Activated naive CD4-positive, alpha-beta T cell treated with anti-CD3 and anti-CD28 coated beads, Interleukin-2, amount 50 U/mL, for 16 hours (primary cell): ENCODE measurements around the gene SCRG1.

Experiments
- DNase-seq: peaks from one replicate; pipeline ENCODE4 v3.0.0-alpha.2; 2020

The SCRG1 gene

DNA sequence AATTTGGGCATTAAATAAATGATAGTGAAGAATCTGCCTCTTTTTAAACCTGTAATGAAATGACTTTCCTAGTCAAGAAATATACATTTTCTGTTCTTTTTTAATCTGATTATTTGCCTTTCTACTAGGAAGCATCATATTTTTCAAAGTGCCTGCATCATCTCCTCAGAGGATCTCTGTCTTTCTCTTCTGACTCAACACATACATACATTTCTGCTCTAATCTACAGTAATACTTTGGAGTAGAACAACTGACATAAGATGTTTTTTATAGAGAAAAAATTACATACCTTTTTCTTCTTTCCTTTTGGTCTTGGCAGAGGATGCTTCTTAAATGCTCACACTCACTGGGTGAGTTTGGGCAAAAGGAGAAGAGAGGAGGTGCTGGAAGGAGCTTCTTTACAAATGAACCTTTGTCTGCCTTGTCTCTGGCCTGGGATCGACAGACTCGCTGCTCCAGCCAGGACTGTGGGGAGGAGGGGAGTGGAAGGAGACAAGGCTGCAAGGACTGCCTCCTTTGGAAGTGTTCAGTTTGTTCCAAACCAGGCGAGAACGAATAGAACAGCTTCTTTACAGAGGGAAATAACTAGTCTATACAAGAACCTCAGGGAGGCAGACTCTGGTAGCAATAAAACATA, at the start of gene SCRG1:
SCRG1 (minus strand) TSS at position 338 of the 637 bp plus-strand sequence. CDS start 7,702 bp downstream, outside the sequence.
- no peak for DNase-seq

DNA sequence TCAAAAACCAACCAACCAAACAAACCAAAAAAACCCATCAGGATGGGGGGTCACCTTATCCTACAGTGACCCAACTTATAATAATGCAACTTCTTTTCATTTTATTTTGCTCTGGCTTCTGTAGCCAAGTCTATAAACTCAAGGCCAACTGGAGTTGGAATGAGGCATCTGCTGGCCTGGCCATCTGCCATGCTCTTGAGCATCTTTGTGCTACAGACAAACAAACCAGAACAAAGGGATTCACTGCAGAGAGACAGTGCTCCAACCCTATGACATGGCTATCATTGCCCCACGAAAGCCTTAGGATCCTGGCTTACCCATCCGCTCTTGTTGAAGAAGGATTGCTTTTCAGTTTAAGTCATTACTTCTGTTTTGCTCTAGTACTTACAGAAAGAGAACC, 49.2 kb upstream of the SCRG1 start:
- DNase-seq, result no peak

DNA sequence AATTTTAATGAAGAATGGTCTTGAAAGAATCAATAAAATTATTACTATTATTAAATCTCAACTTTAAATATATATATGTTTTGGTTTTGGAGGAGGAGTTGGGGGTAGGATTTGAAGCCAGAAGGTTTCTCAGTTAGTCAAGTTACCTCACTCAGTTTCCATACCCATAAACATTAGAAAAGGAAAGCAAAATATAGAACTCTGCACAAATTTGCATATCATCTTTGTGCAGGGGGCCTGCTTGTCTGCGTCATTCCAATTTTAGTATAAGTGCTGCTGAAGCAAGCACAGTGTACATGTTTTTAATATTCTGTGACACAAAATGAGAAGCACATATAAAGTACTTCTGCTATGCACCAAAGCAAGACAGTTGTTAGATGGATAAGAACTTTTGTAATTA, 47.5 kb upstream of the SCRG1 start:
- no peak for DNase-seq

DNA sequence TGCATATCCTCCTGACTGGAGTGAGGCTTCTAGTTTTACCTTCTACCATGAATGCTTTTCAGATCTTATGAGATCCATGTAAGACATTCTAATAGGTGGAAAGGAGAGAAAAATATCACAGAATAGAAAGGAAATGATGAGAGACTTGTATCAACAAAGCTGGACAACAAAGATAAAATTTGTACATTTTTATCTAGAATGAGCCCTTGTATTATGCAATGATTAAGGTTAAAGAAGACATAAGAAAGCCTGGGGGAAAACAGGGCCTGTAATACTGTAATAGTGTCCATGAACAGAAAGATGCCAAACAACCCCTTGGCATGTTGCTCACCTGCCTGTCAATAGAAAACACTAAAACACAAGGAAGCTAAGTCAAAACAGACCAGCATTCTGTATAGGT, 44.2 kb upstream of the SCRG1 start:
- no peak for DNase-seq

DNA sequence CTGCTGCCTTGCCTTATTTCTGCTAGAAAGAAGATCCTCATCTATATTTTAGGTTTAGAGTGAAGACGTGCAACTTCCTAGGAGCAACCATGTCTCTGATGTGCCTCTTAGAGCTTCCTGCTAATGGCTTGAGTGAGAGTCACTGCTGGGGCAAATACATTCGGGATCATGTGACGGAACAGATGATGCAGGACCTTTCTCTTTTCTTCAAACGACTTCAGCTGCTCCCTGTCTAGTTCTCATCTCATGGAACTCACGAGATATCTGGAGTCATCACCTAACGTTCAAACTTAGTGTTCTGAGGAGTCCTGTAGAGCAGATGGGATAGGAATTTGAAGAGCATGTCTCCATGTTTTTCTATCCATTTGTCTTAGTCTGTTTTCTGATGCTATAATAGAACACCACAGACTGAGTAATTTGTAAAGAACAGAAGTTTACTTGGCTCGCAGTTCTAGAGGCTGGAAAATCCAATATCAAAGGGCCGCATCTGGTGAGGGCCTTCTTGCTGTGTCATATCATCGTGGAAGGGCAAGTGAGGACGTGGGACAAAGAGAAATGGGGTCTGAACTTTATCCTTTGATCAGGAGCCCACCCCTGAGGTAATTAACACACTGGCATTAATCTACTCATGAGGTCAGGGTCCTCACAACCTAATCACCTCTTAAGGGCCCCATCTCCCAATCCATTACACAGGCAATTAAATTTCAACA, 43.5 kb upstream of the SCRG1 start:
- DNase-seq, result no peak

DNA sequence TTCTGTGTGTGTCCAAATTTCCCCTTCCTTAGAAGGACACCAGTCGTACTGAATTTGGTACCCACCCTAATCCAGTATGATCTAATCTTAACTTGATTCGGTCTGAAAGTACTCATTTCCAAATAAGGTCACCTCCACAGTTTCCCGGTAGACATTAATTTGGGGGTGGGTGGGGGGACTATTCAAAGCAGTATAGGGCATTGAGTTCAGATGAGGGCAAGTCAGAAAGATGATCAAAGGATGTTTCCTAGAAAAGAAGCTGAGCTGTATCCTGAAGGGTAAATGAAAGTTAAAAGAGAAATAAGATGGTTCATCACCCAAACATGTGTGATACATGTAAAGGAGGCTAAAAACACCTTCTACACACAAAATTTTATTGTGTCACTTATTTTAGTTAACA, 42.0 kb upstream of the SCRG1 start:
- no peak for DNase-seq

DNA sequence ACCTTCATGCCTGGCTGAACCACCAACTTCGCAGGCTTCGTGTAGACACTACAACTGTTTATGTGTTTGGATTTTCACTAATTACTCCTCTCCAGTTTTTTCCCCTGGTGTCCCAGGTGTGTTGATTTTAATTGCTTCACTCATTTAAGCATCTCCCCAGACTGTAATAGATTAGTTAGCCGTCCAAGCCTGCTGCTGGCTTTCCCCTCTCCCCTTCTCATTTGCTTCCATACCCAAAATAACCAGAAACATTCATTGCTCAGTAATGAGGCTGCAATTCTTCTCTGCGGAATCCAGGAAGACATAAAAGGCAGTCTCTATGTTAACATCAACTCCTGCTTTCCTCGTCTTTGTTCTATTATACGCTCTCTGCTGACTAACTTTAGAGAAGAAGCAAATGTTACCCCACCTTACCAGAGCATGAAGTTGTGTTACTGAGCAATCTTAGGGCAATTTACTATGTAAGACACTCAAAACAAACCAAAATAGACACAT, 37.9 kb upstream of the SCRG1 start:
- no peak for DNase-seq

DNA sequence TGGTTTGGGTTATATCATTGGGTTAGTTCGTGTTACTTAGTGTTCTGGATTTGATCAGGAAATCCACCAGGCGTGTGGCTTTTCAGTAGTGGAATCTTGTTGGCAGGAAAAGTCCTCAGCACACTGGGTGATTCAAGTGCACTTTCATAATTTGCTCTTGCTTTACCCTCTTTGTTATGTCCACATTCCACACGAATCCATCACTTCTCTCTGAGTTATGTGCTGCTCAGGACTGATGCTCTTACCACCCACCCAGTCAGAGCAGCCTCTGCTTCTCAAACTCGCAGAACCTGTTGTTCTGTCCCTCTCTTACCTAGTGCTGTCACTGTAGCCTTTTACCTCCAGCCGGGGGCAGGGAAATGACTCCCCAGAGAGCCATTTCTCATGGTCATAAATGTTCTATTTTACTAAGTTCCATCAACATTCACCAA, 37.2 kb upstream of the SCRG1 start:
- DNase-seq, result no peak

DNA sequence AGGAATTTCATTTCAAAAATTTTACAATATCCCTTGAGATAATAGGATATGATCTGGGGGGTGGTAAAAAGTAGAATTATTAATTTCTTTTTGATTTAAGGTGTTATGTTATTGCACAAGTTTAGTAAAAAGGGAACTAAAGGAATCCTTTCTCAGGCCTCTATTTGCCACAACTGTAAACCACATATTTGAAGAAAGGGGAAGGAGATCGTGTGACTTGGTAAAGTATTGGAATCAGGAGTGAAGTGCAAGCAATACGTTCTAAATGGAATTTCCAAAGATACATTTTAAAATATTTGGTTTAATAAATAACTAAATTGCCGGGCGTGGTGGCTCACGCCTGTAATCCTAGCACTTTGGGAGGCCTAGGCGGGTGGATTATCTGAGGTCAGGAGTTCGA, 35.3 kb upstream of the SCRG1 start:
- no peak for DNase-seq

DNA sequence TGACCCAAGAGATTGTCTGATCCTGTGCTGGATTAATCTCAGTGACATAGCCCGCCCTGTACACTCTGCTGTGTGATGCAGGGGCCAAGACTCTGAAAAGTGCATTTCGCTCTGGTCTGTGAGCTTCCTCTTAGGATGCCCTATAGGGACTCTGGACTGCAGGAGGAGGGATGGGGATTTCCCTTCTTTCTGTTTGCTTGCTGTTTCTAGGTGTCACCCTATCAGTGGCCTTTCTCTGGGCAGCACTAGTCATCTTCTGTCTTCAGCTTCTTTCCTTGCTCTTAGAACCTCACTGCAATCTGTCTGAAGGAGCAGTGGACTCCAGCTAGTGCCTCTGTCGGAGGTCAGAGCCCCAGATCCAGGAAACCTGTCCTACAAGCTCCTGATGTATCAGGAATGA, 34.5 kb upstream of the SCRG1 start:
- no peak for DNase-seq

DNA sequence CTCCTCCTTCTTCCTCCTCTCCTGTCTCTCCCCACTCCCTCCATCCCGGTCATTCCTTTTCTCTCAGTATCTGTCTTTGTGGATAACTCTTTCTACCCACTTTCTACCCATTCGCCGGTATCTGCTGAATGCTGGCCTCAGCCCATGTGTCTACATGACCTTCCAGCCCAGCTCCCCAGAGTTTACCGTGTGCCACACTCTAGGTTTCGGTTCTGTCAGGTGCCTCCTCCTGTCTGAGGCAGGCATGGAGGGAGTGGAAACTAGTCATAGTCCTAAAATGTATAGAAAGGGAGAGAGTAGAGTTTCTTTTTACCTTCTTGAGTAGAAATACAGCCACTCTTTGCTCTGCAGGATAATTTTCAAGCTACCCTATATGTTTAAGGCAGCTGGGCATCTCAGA, 33.5 kb upstream of the SCRG1 start:
- DNase-seq, result no peak

DNA sequence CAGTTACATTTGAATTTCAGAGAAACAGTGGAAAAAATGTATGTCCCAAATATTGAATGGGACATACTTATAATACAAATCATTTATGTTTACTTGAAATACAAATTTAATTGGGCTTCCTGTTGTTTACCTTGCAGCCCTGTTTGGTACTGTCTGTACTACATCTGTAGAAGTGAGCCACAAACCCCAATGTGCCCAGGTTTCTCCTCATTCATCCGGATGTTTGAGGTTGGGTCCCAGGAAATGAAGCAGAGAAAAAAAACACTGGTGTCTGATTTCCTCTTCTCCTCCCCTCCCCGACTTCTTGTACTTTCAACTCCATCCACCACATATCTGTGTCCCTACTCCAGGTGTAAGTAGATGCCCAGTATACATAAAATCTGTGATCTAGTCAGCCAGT, 27.1 kb upstream of the SCRG1 start:
- DNase-seq, result no peak

DNA sequence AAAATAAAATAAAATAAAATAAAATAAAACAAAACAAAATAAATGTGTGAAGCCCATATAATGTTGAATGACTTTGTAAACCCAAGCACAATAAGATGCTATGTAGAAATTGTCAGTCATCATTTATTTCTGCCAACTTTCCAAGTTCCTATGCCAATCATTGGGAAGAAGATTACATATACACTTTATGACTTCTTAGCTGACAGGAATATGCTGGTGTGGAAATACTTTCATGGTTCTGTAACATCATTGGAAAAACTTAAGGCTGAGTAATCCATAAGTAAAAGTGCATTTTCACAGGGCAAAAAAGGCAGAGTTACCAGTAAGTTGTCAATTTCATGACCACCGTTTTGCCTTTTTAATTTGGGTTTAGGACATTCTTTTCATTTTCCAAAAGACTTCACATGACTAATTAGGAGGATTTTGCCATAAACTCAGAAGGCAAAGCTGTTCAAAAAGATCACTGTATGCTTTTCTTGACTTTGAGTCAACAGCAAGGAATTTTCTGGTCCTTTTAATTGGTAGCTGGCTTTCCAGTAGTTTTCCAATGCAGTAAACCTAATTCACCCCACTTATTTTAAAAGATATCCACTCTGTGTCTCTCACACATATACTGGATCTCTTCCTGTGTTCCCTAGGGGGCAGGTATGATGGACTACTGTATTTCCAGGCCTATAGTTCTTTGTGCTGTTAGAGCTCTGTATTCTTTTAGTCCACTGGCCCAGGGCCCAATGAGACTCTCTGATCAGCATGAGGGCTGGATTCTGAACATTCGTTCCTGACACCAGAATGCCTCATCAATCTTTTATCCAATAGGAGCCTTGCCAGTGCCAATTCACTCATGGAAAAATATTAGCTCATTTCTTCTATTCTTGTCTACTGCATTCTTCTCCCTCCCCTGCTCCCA, 26.2 kb upstream of the SCRG1 start:
- DNase-seq, result no peak

DNA sequence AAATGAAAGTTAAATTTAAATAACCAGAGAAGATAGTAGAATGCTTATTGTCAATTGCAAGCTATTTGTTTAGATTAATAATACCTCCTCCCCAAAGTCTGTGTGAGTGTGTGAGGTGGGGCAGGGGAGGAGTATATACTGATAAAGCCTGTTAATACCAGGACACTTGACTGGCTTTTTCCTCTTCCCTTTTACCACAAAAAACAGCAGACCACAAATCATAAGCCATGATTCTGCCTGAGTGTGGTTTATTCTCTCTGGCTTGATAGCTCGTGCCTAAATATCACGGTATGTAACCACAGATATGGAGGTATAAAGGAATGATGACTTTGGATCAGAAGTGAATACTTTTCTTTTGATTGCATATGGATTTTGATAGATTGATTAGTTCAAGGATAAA, 21.9 kb upstream of the SCRG1 start:
- DNase-seq, result no peak

DNA sequence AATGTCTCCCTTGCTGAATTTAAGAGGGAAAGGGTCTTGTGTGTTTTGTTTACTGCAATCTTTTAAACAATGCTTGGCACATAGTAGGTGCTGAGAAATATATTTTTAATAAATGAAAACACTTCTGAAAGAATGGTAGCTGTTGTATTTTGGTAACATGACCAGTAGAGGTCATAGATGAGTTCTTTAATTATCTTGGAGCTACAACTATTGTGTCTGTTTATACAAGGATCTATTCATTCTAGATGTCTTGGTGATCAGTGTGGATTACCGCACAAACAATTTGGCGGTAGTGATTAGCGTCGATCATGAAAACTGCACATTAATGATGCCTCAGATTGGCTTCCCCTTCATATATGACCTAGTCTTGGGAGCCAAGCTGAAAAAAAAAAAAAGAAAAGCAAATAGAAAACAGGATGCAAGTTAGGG, 21.4 kb upstream of the SCRG1 start:
- DNase-seq, result no peak

DNA sequence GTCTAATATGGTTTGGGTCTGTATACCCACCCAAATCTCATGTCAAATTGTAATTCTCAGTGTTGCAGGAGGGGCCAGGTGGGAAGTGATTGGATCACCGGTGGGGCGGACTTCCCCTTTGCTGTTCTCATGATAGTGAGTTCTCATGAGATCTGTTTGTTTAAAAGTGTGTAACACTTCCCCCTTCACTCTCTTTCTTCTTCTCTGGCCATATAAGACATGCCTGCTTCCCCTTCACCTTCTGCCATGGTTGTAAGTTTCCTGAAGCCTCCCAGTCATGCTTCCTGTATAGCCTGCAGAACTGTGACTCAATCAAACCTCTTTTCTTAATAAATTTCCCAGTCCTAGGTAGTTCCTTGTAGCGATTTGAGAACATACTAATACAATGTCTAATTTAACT, 19.7 kb upstream of the SCRG1 start:
- no peak for DNase-seq

DNA sequence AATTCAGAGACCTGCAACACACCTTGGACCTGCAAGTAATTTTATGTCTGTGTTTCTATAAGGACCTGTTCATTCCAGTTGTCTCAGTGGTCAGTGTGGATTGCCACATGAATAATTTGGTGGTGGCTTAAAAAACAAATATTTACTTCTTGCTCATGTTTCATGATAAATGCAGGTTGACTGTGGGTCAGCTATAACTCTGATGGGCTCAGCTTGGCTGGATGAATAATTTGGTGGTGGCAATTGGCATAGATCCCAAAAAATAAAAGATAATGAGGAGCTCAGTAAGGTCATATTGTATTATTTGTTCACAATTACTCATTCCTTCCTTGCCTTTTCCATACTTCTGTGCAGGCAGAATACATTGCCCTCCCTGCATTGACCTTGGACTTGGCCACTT, 18.9 kb upstream of the SCRG1 start:
- DNase-seq, result no peak

DNA sequence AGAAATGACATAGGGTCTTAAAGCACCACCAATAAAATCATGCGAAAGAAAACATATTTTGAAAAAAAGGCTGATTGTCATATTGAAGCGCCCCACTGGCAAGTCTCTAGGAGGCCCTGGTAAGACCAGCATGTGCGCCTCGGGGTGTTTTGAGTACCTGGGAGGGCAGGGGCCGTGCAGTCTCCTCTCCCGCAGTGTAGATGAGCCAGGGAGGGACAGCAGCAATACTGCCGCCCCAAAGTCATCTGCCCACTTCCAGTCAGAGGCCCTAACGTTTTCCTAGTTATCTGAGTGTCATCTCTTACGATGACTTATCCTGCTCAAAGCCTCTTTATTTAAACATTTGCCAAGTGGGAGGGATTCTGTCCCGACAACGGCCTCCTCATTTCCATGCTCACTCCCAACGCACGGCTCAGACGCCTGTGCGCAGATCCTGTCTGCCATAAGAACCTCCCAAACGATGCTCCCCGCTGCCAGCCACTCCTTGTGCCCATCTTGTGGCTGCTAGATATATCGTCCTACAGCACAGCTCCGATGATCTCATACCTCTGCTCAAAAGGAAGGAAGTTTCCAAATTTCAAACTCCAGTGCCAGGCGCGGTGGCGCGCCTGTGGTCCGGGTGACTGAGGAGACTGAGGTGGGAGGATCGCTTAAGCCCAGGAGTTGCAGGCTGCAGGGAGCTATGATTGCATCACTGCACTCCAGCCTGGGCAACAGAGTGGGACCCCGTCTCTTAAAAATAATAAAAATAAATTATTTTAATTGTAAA, 17.2 kb upstream of the SCRG1 start:
- no peak for DNase-seq

DNA sequence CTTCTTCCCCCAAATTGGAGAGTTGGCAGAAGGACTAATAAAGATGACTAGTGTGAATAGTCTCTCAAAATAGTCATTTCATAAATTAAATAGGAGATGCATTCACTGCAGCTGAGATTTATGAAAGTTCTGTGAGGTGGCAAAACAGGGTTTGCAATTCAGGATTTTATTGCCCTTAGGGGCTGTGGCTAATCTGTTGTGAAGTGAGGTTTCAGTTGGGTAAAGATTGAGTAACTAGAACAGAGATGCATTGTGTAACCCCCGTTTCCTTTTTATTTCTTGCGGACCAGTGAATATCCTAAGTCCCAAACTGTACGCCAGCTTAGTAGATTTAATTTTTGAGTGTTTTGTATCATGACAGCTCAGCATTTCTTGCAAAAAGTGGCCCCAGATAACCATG, 16.2 kb upstream of the SCRG1 start:
- no peak for DNase-seq

DNA sequence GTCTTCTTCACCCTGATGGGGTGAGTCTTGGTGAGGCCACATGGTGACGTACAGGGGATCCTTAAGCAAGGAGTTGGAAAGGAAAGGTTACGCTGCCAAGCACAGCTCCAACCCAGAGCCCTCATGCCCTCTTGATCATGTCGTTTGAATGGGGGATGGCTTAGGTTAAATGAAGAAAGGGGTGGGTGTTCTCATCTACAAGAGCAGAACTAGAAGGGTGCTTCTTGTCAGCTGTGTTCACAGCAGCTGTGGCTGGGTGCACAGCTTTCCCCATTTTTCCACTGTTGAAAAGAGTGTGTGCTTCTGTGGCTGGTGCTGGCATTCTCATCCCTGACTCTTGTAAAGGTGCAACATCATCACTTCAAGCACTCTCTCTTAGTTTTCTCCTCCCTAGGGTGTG, 15.5 kb upstream of the SCRG1 start:
- DNase-seq, result no peak

DNA sequence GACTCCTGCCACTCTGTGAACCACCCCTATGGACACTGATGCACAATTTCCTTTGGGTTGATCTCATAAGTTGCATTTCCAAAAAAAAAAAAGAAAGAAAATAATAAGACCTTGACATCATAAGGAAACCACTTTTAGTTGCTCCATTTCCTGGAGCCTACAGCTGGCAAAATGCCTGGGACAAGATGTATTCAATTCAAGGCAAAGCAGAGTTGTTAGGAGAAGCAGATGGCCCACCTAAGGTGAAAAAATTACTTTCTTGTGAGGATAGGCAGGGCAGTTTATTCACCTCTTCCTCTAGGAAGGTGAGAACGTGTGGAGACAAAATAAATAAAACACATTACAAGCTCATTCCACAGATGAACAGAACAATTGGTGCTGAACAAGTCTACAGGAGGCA, 14.1 kb upstream of the SCRG1 start:
- no peak for DNase-seq

DNA sequence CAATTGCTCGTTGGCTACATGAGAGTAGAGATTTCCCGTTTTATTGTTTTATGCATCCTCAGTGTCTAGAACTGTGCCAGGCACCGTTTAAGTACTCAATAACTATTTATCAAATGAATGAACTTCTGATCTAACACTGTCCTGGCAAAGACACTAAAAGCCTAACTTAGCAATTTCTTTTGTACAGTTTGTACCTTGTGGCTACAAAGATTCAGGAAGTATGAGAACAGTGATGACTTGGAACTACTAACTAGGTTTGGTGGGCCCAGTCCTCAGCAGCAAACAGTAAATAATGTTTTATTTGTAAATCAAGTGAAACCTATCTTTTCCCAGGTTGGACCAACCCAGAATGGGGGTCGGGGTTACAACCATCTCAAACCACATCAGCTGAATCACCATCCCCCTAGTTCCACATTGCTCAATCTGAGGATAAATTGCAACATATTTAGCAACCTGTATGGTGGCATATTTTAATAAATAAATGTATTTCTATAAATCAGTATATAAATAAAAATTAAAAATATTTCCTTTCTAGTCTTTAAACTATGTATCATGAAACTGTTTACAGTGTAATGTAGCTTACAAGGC, 12.3 kb upstream of the SCRG1 start:
- DNase-seq, result no peak

DNA sequence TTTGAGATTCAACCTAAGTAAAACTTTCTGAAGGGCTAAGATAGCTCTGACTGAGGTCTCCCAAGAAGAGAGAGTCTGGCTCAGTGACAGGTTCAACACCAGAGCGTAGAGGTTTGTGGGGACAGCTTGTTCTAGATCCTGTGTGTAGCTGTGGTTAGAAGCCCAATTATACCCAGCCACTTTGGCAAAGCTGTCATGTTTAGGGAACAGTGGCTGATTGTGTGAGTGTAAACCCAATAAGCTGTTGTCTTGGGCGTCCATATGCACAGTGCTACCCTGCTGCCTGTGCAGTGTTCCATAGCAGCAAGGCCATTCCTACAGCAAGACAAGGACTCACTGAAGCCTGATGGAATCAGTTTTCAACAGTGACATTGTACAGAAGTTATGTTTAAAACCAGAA, 11.2 kb upstream of the SCRG1 start:
- DNase-seq, result no peak
